ENCODE results near the gene GGA3. TPM values are rescaled to one million over a fixed set of nuclear protein-coding genes. Genes with fewer than 3 reads are reported as not detected.

The GGA3 gene
- total RNA-seq, 2 experiments from 2014 or later = 80.2 to 86.1 TPM

- Mint-ChIP-seq H3K4me1 (peaks cover 44% of the 10 kb centered on the region), H3K36me3 (ENCODE audit: low read depth) (peaks cover 63% of the 10 kb centered on the region), H3K27ac (no peak overlapping the region), H3K27me3 (no peaks in the 10 kb centered on the region), H3K4me3 (no peak overlapping the region), H3K9me3 (no peaks in the 10 kb centered on the region)
- no peak for DNase-seq
- CTCF ChIA-PET = interaction anchor here (1.0 to 5.3 kb wide), 6 partner anchors 9 to 165 kb away, joined by 3 to 24 read pairs (median 5); partner anchors contain the start of genes GRB2 and MIF4GD
- POLR2A ChIA-PET = no interaction called here
These were observed 20.3 kb downstream of the GGA3 start for GRCh38 chr17:75241143-75241430.

- Mint-ChIP-seq H3K9me3 (no peaks in the 10 kb centered on the region), H3K4me3 (no peak overlapping the region), H3K27me3 (no peaks in the 10 kb centered on the region), H3K36me3 (ENCODE audit: low read depth) (peaks cover 59% of the 10 kb centered on the region), H3K27ac (peak overlapping the region; percentile 76), H3K4me1 (peaks cover 39% of the 10 kb centered on the region)
- peak; percentile 40 for DNase-seq
- ChIA-PET POLR2A (interaction anchor here (0.6 kb wide), 1 partner anchor 1140 kb away, joined by 5 read pairs; no protein-coding TSS in a partner anchor), CTCF (interaction anchor here (0.6 to 5.3 kb wide), 12 partner anchors 10 to 194 kb away, joined by 3 to 24 read pairs (median 6); partner anchors contain the start of genes ATP5PD, GGA3, GRB2 and MIF4GD)
These were observed 20.8 kb downstream of the GGA3 start for GRCh38 chr17:75240394-75241142.

- no peak for DNase-seq
- Mint-ChIP-seq H3K4me3 (no peak overlapping the region), H3K4me1 (peaks cover 35% of the 10 kb centered on the region), H3K9me3 (no peaks in the 10 kb centered on the region), H3K27ac (peak overlapping the region; percentile 25), H3K27me3 (no peaks in the 10 kb centered on the region), H3K36me3 (ENCODE audit: low read depth) (peaks cover 61% of the 10 kb centered on the region)
- ChIA-PET CTCF (interaction anchor here (0.6 to 5.3 kb wide), 16 partner anchors 8 to 280 kb away, joined by 3 to 24 read pairs (median 4); partner anchors contain the start of genes ATP5PD, GGA3, GRB2 and MIF4GD), POLR2A (interaction anchor here (0.6 kb wide), 1 partner anchor 1141 kb away, joined by 5 read pairs; no protein-coding TSS in a partner anchor)
These were observed 21.5 kb downstream of the GGA3 start for GRCh38 chr17:75239778-75240393.

- no peaks in the 10 kb centered on the region for H3K9me3 Mint-ChIP-seq
- POLR2A ChIA-PET = interaction anchor here (0.6 kb wide), 1 partner anchor 130 kb away, joined by 3 read pairs; no protein-coding TSS in a partner anchor
- H3K36me3 Mint-ChIP-seq (ENCODE audit: low read depth) = peaks cover 62% of the 10 kb centered on the region
- H3K27me3 Mint-ChIP-seq = no peaks in the 10 kb centered on the region
- H3K4me1 Mint-ChIP-seq = peaks cover 29% of the 10 kb centered on the region
- no peak for DNase-seq
- no peak overlapping the region for H3K4me3 Mint-ChIP-seq
- CTCF ChIA-PET = interaction anchor here (0.8 to 5.3 kb wide), 11 partner anchors 8 to 279 kb away, joined by 3 to 24 read pairs (median 4); partner anchors contain the start of genes GGA3, GRB2 and MRPS7
- no peak overlapping the region for H3K27ac Mint-ChIP-seq
These were observed 22.2 kb downstream of the GGA3 start for GRCh38 chr17:75239214-75239613.

- H3K27ac Mint-ChIP-seq = peak overlapping the region; percentile 84
- H3K9me3 Mint-ChIP-seq = no peaks in the 10 kb centered on the region
- H3K4me3 Mint-ChIP-seq = no peak overlapping the region
- ChIA-PET CTCF (interaction anchor here (1.0 to 5.3 kb wide), 10 partner anchors 9 to 167 kb away, joined by 3 to 24 read pairs (median 6); partner anchors contain the start of genes GGA3 and GRB2), POLR2A (interaction anchor here (0.6 kb wide), 1 partner anchor 130 kb away, joined by 3 read pairs; no protein-coding TSS in a partner anchor)
- H3K4me1 Mint-ChIP-seq = peaks cover 25% of the 10 kb centered on the region
- H3K36me3 Mint-ChIP-seq (ENCODE audit: low read depth) = peaks cover 62% of the 10 kb centered on the region
- peak; percentile 65 for DNase-seq
- no peaks in the 10 kb centered on the region for H3K27me3 Mint-ChIP-seq
These were observed 22.7 kb downstream of the GGA3 start for GRCh38 chr17:75238684-75239191.

GRCh38 chr17:75238020-75238580, 23.3 kb downstream of the GGA3 start:
- Mint-ChIP-seq H3K27me3 (no peaks in the 10 kb centered on the region), H3K4me3 (no peak overlapping the region), H3K36me3 (ENCODE audit: low read depth) (peaks cover 59% of the 10 kb centered on the region), H3K4me1 (peaks cover 20% of the 10 kb centered on the region), H3K27ac (no peak overlapping the region), H3K9me3 (no peaks in the 10 kb centered on the region)
- ChIA-PET POLR2A (no interaction called here), CTCF (interaction anchor here (1.0 to 5.3 kb wide), 5 partner anchors 12 to 124 kb away, joined by 3 to 24 read pairs (median 7); partner anchors contain the start of genes GGA3 and SLC25A19)
- DNase-seq = no peak

- no peaks in the 10 kb centered on the region for H3K9me3 Mint-ChIP-seq
- H3K4me1 Mint-ChIP-seq = peaks cover 14% of the 10 kb centered on the region
- no peak for DNase-seq
- ChIA-PET POLR2A (interaction anchor here (0.6 kb wide), 1 partner anchor 16 kb away, joined by 3 read pairs; no protein-coding TSS in a partner anchor), CTCF (interaction anchor here (0.9 to 4.3 kb wide), 5 partner anchors 24 to 226 kb away, joined by 3 to 14 read pairs (median 3); partner anchors contain the start of genes GGA3, MRPS7 and SLC25A19)
- no peak overlapping the region for H3K4me3 Mint-ChIP-seq
- H3K36me3 Mint-ChIP-seq (ENCODE audit: low read depth) = peaks cover 63% of the 10 kb centered on the region
- no peak overlapping the region for H3K27ac Mint-ChIP-seq
- H3K27me3 Mint-ChIP-seq = no peaks in the 10 kb centered on the region
These were observed 24.0 kb downstream of the GGA3 start for GRCh38 chr17:75237100-75238014.

GRCh38 chr17:75232786-75233185, 28.6 kb downstream of the GGA3 start:
- Mint-ChIP-seq H3K27ac (no peak overlapping the region), H3K4me1 (no peaks in the 10 kb centered on the region), H3K4me3 (no peak overlapping the region), H3K27me3 (no peaks in the 10 kb centered on the region), H3K9me3 (no peaks in the 10 kb centered on the region), H3K36me3 (ENCODE audit: low read depth) (peaks cover 49% of the 10 kb centered on the region)
- ChIA-PET POLR2A (no interaction called here), CTCF (interaction anchor here (1.3 kb wide), 1 partner anchor 118 kb away, joined by 6 read pairs; no protein-coding TSS in a partner anchor)
- DNase-seq = no peak

- no peaks in the 10 kb centered on the region for H3K9me3 Mint-ChIP-seq
- no peak for DNase-seq
- POLR2A ChIA-PET = interaction anchor here (0.5 kb wide), 1 partner anchor 30 kb away, joined by 4 read pairs; no protein-coding TSS in a partner anchor
- H3K36me3 Mint-ChIP-seq (ENCODE audit: low read depth) = peaks cover 48% of the 10 kb centered on the region
- H3K27me3 Mint-ChIP-seq = no peaks in the 10 kb centered on the region
- no peak overlapping the region for H3K27ac Mint-ChIP-seq
- H3K4me3 Mint-ChIP-seq = no peak overlapping the region
- CTCF ChIA-PET = interaction anchor here (0.6 to 1.3 kb wide), 5 partner anchors 12 to 117 kb away, joined by 3 to 6 read pairs (median 3); partner anchors contain the start of gene MIF4GD
- H3K4me1 Mint-ChIP-seq = no peaks in the 10 kb centered on the region
These were observed 29.5 kb downstream of the GGA3 start for GRCh38 chr17:75231741-75232464.

- POLR2A ChIA-PET = no interaction called here
- DNase-seq = no peak
- CTCF ChIA-PET = interaction anchor here (1.1 to 1.3 kb wide), 4 partner anchors 13 to 23 kb away, joined by 3 to 5 read pairs (median 4); no protein-coding TSS in a partner anchor
- no peaks in the 10 kb centered on the region for H3K27me3 Mint-ChIP-seq
- no peaks in the 10 kb centered on the region for H3K4me1 Mint-ChIP-seq
- no peak overlapping the region for H3K4me3 Mint-ChIP-seq
- H3K36me3 Mint-ChIP-seq (ENCODE audit: low read depth) = peaks cover 40% of the 10 kb centered on the region
- H3K27ac Mint-ChIP-seq = no peak overlapping the region
- no peaks in the 10 kb centered on the region for H3K9me3 Mint-ChIP-seq
These were observed 30.3 kb downstream of the GGA3 start for GRCh38 chr17:75231071-75231470.

- Mint-ChIP-seq H3K36me3 (ENCODE audit: low read depth) (peaks cover 33% of the 10 kb centered on the region), H3K9me3 (no peaks in the 10 kb centered on the region), H3K4me1 (no peaks in the 10 kb centered on the region), H3K4me3 (no peak overlapping the region), H3K27ac (no peak overlapping the region), H3K27me3 (no peaks in the 10 kb centered on the region)
- DNase-seq = no peak
- POLR2A ChIA-PET = no interaction called here
- CTCF ChIA-PET = interaction anchor here (0.6 to 1.9 kb wide), 7 partner anchors 11 to 219 kb away, joined by 3 to 11 read pairs (median 3); partner anchors contain the start of gene MIF4GD
These were observed 32.6 kb downstream of the GGA3 start for GRCh38 chr17:75228847-75229246.
